Activated effector memory CD4-positive, alpha-beta T cell treated with anti-CD3 and anti-CD28 coated beads, Interleukin-2, amount 50 U/mL, for 16 hours (primary cell): ENCODE results near the gene SVOP.
"Not testable (repeated sequence)": the region's sequence is repeated elsewhere in the genome, so short reads cannot be mapped to it uniquely, and the experiment has no call there.

Experiments used
- DNase-seq: peaks from one replicate; pipeline ENCODE4 v3.0.0-alpha.2; 2020

The SVOP gene

DNA sequence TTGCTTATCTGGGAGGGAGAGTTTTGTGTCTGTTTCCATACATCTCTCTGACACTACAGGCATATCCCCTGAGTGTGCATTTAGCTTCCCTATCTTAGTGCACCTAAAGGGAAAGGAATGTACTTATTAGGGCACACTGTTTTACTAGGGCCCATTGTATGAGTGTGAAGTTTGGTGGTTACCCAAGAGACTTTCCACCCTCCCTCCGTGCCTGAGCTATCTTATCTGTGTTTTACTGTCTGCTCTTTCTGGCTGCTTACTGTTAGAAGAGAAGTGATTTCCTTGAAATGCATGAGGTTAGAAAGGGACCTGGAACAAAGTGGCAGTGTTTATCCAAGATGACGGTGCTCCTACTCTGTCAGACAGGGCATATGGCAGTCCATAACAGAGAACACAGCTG, 8.5 kb upstream of the SVOP start:
- no peak for DNase-seq

DNA sequence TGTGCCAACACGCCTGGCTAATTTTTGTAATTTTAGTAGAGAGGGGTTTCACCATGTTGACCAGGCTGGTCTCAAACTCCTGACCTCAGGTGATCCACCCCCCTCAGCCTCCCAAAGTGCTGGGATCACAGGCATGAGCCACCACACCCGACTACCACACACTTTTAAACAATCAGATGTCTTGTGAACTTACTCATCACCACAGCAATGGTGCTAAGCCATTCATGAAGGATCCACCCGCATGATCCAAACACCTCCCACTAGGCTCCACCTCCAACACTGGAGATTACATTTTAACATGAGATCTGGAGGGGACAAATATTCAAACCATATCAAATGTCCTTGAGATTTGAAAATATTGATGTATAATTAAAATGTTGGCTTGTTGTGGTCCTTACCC, 7.8 kb upstream of the SVOP start:
- DNase-seq = not testable (repeated sequence)

- no peak for DNase-seq
Measured at GRCh38 chr12:109027767-109028166, 6.9 kb upstream of the SVOP start.

DNA sequence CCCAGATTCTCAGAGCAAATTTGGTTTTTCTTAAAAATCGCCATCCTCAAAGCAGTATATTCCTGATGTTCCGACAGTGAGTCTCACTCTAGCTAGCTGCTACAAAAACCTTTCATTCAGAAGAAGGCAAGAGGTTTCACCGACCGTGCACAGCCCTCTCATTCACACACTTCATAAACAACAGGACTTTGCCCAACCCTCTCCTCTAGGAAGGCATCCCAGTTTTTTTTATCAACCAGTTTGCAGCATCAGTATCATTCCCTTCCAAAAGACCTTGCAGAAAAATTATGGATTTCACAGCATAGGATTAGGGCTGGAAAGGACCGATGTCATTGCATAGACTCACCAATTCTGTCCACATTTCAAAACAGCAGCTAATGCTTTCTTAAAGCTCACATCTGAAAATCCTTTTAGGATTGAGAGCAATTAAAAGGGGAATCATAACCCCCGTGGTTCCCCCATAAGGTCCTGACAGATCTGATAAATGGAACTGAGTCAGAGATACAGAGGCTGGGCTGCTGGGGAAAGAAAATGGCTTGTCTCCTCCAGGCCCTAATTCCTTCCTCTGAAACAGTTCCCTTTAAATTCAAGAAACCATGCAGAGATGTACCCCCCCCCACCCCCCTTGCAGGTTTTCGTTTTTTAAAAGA, 597 bp downstream of the SVOP start:
- DNase-seq = no peak

- no peak for DNase-seq
Measured at GRCh38 chr12:109018296-109018695, 2.6 kb downstream of the SVOP start.

- no peak for DNase-seq
Measured at GRCh38 chr12:109016978-109017377, 3.9 kb downstream of the SVOP start.

GRCh38 chr12:109016016-109016415, 4.9 kb downstream of the SVOP start:
- DNase-seq = no peak

GRCh38 chr12:109014984-109015765, 5.7 kb downstream of the SVOP start:
- DNase-seq = no peak

- no peak for DNase-seq
Measured at GRCh38 chr12:109010259-109010658, 10.6 kb downstream of the SVOP start.

- no peak for DNase-seq
Measured at GRCh38 chr12:109009766-109010165, 11.1 kb downstream of the SVOP start.

DNA sequence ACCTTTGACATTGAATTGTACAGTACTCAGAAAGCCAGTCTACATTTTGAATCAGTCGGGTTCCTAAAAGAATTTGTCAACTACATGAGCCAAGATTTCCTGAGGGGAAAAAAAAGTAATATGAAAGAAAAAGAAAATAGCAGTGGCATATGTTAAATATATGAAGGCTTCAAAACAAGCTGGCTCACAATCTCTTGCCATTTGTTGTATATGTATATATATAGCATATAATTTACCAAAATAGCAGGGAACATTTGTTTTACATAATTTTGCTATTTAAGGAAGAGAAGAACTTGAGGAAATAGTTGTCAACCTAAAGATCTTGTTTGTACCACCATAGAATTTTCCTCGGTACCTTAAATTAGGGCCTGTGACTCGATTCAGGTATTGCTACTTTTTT, 16.9 kb downstream of the SVOP start:
- no peak for DNase-seq

DNA sequence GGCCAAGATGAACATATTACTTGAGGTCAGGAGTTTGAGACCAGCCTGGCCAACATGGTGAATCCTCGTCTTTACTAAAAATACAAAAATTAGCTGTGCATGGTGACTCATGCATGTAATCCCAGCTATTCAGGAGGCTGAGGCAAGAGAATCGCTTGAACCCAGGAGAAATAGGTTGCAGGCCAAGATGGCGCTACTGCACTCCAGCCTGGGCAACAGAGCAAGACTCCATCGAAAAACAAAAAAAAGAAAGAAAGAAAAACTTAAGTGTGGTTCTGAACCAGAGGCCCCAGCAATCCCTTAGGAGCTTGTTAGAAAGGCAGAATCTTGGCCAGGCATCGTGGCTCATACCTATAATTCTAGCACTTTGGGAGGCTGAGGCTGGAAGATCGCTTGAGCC, 24.5 kb downstream of the SVOP start:
- no peak for DNase-seq

- no peak for DNase-seq
Measured at GRCh38 chr12:108995370-108995992, 25.4 kb downstream of the SVOP start.

DNA sequence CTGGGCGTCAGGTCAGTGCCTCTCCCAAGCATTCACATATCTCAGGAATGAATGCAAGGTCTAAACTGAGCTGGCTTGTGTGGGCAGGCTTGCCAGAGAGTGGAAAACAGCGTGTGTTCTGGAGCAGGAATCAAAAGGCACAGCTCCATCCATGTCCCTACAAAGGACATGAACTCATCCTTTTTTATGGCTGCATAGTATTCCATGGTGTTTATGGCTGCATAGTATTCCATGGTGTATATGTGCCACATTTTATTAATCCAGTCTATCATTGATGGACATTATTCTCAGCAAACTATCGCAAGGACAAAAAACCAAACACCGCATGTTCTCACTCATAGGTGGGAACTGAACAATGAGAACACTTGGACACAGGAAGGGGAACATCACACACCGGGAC, 30.8 kb downstream of the SVOP start:
- not testable (repeated sequence) for DNase-seq

GRCh38 chr12:108989376-108989775, 31.5 kb downstream of the SVOP start:
- no peak for DNase-seq

GRCh38 chr12:108985750-108986149, 35.1 kb downstream of the SVOP start:
- DNase-seq = no peak

GRCh38 chr12:108983227-108983626, 37.6 kb downstream of the SVOP start:
- no peak for DNase-seq

GRCh38 chr12:108982621-108983219, 38.1 kb downstream of the SVOP start:
- no peak for DNase-seq

- no peak for DNase-seq
Measured at GRCh38 chr12:108981835-108982234, 39.0 kb downstream of the SVOP start.

DNA sequence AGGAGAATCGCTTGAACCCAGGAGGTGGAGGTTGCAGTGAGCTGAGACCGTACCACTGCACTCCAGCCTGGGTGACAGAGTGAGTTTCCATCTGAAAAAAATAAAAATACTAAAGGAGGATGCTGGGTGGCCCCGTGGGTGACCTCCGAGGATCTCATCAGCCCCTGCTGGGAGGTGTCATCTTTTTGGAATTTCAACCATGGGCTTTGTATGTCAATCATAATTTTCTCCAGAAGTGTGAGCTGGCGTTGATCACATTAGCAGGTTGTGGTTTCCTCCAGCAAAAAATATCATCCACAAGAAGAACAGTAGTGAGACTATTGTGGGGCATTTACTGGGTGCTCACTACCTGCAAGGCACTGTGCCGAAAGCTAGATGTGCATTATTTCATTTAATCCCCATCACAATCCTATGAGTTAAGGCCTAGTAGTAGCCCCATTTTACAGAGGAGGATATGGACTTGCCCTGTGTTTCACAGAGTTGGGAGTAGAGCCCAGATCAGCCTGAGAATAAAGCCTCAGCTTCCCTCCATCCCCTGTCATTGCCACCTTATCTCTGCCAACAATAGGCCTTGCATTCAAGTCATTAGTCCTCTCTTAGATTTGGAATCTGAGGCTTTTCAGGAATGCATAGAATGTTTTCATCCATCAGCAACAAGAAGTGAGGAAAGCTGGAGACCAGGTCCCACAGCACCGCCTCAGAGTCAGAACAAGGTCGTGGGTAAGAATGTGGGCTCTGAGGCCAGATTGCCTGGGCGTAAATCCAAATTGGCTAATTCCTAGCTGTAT, 39.8 kb downstream of the SVOP start:
- no peak for DNase-seq

DNA sequence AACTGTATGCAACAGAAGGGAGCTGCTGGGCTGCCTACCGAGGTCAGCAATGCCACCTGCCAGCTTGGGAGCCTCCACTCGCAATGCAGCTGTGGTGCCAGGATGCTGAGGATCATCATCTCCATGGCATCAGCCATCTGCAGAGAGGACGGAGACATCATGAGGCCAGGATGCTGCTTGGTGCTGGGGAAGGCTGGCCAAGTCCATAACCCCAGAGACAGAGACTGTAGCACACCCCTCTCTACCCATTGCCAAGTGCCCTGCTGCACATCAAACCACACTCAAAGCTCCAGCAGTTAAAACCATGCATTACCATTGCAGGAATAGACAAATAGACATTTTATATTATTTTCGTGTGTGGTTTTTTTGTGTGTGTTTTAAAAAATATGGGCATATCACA, 43.5 kb downstream of the SVOP start:
- no peak for DNase-seq

- DNase-seq = no peak
Measured at GRCh38 chr12:108975024-108975593, 45.8 kb downstream of the SVOP start.
